HG03469 (cell line): ENCODE results near the gene CAB39L.

Experiments used
- ATAC-seq: cut with Tn5 transposase; IDR thresholded peaks from one replicate; pipeline ENCODE4 v1.9.1; 2021; ENCODE audit warnings: mild to moderate bottlenecking, moderate library complexity, moderate number of reproducible peaks; ENCODE audit not compliant: unreplicated experiment

CAB39L gene

DNA sequence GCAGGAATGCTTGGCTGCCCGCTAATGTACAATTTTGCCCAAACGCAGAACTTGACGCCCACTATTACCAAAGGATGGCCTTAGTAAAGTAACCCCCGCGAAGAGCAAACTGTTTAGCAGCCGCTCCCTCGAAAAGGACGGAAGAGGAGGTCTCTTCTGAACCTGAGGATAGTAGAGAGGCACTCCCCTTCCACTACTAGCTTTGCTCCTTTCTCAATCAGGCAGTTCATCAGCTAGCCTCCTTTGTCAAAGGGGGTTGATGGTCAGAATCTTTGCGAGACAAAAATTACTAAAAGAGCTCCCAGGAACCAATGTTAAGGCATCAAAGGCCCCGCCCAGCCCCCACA, 534 bp downstream of the CAB39L start:
- no peak for ATAC-seq

DNA sequence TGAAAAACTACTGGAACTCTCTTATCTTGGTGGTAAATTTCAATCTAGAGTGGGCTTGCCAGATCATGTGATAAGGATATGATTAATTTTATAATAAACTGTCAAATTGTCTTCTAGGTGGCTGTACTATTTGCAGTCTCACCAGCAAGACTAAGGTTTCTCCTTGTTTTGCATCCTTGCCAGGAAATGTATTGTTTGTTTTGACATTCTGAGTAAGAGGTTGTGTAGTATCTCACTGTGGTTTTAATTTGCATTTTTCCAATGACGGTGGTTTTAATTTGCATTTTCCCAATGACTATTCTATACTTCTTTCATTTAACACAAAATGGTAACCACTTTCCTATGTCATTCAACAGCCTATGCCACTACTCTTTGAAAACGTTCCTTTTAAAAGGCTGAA, 2.0 kb downstream of the CAB39L start:
- no peak for ATAC-seq

DNA sequence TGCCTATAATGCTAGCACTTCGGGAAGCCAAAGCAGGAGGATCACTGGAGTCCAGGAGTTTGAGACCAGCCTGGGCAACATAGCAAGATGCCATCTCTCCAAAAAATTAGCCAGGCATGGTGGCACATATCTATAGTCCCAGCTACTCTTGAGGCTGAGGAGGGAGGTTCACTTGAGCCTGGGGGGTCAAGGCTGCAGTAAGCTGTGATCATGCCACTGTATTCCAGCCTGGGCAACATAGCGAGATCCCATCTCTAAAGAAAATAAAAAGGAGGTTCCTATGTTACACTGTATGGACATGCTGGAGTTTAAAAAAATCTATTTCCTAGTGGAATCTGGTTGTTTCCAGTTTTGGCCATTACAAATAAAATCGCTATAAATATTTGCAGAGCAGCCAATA, 2.6 kb downstream of the CAB39L start:
- no peak for ATAC-seq

DNA sequence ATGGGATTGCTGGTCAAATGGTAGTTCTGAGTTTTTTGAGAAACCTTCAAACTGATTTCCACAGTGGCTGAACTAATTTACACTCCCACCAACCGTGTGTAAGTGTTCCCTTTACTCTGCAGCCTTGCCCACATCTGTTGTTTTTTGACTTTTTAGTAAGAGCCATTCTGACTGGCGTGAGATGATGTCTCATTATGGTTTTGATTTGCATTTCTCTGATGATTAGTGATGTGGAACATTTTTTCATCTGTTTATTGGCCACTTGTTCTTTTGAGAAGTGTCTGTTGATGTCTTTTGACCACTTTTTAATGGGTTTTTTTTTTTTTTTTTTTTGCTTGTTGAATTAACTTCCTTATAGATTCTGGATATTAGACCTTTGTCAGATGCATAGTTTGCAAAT, 4.3 kb downstream of the CAB39L start:
- ATAC-seq: no peak

DNA sequence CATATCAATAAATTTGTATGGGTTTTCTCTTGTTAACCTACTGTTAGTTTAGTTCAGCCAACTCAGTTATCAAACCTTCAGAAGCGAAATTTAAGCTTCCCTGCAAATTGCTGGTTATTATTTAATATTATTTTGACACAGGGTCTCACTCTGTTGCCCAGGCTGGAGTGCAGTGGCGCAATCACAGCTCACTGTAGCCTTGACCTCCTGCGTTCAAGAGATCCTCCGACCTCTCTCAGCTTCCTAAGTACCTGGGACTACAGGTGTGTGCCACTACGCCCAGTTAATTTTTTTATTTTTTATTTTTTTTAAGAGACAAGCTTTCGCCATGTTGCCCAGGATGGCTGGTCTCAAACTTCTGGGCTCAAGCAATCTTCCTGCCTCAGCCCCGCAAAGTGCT, 6.2 kb downstream of the CAB39L start:
- no peak for ATAC-seq

DNA sequence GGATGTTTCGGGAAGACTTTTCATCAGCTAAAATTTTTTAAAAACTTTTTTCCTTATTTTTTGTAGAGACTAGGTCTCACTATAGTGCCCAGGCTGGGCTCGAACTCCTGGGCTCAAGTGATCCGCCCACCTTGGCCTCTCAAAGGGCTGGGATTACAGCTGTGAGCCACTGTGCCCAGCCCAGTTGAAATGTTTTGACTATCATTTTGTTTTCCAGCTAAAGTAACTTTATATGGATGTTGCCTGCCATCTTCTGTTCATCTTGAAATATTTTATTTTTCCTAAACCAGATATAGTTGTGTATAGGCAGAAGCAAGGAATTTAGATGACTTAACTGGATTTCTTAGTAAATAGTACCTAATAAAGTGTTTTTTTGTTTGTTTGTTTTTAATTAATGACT, 7.0 kb downstream of the CAB39L start:
- no peak for ATAC-seq

DNA sequence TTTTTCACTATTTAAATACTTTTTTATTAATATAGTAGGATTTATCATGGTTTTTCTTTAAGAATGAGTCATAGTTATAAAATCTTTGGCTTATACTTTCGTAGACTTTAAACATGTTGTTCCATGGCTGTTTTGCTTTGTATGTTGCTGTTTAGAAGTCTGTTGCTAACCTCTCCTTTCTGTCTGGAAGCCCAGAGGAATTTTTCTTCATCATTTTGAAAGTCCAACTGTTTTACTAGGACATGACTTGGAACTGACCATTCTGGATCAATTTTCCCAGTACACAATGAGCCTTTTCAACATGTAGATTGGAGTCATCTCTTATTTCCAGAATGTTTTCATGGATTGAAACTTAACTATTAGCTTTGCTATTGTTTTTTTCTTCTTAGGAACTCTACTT, 7.9 kb downstream of the CAB39L start:
- ATAC-seq: no peak

DNA sequence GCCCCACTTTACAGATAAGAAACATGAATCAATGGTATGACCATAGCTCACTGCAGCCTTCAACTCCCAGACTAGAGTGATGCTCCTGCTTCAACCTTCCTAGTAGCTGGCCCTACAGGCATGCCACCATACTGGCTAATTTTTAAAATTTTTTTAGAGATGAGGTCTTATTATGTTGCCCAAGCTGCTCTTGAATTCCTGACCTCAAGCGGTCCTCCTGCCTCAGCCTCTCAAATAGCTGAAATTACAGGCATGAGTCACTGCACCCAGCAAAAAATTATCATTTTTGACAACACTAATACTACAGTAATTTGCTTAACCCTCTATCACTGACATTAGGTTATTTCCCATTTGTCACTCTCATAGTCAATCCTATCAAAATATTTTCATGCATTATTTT, 14.7 kb downstream of the CAB39L start:
- no peak for ATAC-seq

DNA sequence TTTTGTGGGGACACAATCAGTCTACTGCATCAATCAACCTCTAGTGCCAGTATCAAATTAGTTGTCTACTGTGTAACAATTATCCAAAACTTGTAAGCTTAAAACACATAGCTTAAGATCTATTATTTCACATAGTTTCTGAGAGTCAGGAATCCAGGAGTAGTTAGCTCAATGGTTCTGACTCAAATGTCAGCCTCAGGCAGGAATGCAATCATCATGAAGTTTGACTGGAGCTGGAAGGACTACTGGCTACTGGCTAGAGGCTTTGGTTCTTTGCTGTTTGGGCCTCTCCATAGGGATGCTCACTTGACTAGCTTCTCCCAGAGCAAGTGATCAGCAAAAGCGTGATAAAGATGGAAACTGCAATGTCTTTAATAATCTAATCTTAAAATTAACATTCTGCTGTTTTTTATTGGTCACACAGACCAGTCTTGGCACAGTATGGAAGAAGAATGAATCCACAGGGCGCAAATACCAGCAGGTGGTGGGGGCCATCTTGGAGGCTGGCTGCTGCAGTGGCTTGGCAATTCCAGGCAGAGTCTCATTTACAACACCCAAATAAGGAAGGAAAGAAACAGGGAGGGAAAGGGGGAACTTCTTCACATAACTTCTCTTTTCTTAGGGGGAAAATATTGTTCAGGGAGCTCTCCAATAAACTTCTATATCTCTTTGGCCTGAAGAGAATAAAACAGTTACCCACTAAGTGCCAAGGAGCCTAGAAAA, 15.7 kb downstream of the CAB39L start:
- no peak for ATAC-seq

GRCh38 chr13:49424011-49424560, 19.8 kb downstream of the CAB39L start:
- no peak for ATAC-seq

- peak; percentile 72 for ATAC-seq
Observed at GRCh38 chr13:49421391-49421790, 22.5 kb downstream of the CAB39L start.

GRCh38 chr13:49419276-49419675, 24.6 kb downstream of the CAB39L start:
- ATAC-seq: no peak

DNA sequence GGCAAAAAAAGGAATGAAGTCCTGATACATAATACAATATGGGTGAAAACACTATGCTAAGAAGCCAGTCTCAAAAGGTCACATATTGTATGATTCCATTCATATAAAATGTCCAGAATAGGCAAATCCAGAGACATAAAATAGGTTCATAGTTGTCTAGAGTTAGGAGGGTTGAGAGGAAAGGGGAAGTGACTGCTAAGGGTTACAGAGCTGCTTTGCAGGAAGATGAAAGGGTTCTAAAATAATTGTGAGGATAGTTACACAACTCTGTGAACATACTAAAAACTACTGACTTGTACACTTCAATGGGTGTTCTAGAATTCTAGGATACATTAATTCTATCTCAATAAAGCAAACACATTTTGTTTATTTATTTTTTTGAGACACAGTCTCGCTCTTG, 25.7 kb downstream of the CAB39L start:
- ATAC-seq: no peak

- no peak for ATAC-seq
Observed at GRCh38 chr13:49417161-49417560, 26.7 kb downstream of the CAB39L start.

DNA sequence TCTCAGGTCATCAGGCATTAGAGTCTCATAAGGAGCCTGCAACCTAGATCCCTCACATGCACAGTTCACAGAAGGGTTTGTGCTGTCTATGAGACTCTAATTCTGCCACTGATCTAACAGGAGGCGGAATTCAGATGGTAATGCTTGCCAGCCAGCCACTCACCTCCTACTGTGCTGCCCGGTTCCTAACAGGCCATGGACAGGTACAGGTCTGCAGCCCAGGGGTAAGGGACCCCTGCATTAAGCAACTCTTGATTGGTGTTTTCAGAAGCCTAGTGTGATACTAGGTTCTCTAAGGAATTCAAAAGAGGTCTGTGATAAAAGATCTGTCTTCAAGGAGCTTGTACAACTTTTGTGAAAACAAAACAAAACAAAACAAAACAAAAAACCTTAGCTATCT, 31.1 kb downstream of the CAB39L start:
- ATAC-seq: no peak

GRCh38 chr13:49411353-49411752, 32.5 kb downstream of the CAB39L start:
- ATAC-seq: no peak

DNA sequence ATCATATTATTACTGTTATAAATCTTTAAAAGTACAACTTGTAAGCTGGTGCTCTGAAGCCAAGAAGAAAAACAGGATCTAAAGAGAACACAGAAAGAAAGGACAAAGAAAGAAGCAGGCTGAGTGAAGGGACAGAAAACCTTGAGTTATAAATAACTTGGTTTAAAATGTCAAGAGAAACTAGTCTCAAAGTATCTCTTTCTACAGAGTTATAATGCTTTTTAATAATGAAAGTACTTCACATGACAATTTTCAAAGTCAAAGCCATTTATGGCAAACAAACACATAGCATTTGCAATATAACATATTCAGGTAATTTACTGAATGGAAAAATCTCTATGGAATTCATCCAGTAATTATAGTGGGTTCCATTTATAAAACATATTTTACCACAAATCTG, 33.4 kb downstream of the CAB39L start:
- no peak for ATAC-seq

DNA sequence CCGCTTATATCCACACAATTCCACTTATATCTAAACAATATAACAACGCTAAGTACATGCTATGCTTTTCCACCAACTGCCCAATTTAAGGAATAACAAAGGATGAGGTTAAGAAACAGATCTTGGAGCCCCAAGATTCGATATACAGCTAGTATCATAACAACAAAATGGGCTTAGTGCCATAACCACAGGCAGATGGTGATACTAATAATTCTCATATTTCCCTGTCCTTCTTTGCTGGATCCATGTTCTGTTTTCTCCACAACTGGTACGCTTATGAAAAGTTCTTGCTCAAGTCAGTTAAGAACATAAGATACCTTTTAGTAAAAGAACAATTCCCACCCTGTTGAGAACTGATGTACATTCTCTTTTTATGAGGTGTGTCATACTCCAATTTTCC, 33.9 kb downstream of the CAB39L start:
- no peak for ATAC-seq

DNA sequence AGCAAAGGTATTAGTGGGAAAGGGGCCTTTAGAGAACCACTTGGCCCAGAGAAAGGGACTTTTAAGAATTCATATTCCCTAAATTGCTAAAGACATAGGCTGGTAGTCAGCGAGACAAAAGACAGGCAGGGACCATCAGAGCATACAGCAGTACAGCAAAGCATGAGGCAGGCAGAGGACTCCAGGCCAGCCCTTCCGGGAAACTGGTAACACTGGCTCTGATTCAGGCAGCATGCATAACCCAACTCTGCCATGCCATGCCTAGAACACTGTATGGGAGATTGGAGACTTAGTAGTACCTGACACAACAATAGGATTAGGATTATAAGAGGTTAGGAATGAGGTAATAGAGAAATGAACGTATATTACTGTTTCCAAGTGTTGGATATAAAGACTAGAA, 34.9 kb downstream of the CAB39L start:
- ATAC-seq: no peak

GRCh38 chr13:49407936-49408335, 35.9 kb downstream of the CAB39L start:
- no peak for ATAC-seq

DNA sequence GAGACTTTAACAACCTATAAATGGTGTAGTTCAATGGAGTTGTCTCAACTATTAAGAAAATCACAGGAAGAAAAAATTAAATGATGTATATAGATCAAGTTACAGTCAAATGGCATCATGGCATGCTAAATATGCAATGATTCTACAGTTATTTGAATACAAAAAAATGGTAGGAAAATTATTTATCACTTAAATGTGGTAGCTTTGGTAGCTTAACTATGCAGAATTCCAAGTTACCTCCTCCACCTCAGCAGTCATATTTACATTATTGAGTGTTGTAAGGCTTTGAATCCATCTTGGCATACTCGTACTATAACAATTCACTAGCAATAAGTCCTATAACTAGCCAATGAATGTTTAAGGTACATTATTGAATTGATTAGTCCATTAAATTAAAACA, 36.8 kb downstream of the CAB39L start:
- ATAC-seq: no peak

DNA sequence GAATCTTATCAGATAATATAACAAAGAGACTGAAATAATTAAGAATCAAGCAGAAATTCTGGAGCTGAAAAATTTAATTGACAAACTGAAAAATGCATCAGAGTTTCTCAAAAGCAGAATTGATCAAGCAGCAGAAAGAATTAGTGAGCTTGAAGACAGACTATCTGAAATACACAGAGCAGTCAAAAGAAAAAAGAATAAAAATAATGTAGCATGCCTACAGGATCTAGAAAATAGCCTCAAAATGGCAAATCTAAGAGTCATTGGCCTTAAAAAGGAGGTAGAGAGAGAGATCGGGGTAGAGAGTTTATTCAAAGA, 39.2 kb downstream of the CAB39L start:
- ATAC-seq: no peak

GRCh38 chr13:49403996-49404702, 39.7 kb downstream of the CAB39L start:
- no peak for ATAC-seq
